ENCODE data around the gene GATC.
A peak's percentile ranks its signal among the peaks of the same experiment; 100 is the strongest.

GATC gene

GRCh38 chr12:120465756-120466155, 19.5 kb downstream of the GATC start:
- DNase-seq (ENCODE audit: low read depth) = no peak
- no peak for TF ChIP-seq CTCF (IDR thresholded peaks at IDR 0.05; ENCODE audit: insufficient read depth, low read depth, low read length, missing control alignments)
- H3K4me3 ChIP-seq (ENCODE audit: low read length) = no peak overlapping the region

- H3K4me3 ChIP-seq (ENCODE audit: low read length) = no peak overlapping the region
- TF ChIP-seq CTCF (IDR thresholded peaks at IDR 0.05; ENCODE audit: insufficient read depth, low read depth, low read length, missing control alignments) = peak; percentile 69
- peak; percentile 62 for DNase-seq (ENCODE audit: low read depth)
Observed at GRCh38 chr12:120466560-120467315, 20.5 kb downstream of the GATC start.

- no peak overlapping the region for H3K4me3 ChIP-seq (ENCODE audit: low read length)
- DNase-seq (ENCODE audit: low read depth) = no peak
- TF ChIP-seq CTCF (IDR thresholded peaks at IDR 0.05; ENCODE audit: insufficient read depth, low read depth, low read length, missing control alignments) = no peak
Observed at GRCh38 chr12:120467439-120467838, 21.2 kb downstream of the GATC start.

GRCh38 chr12:120468325-120468820, 22.1 kb downstream of the GATC start:
- peak; percentile 40 for DNase-seq (ENCODE audit: low read depth)
- TF ChIP-seq CTCF (IDR thresholded peaks at IDR 0.05; ENCODE audit: insufficient read depth, low read depth, low read length, missing control alignments) = no peak

GRCh38 chr12:120468821-120469449, 22.7 kb downstream of the GATC start:
- no peak for DNase-seq (ENCODE audit: low read depth)
- TF ChIP-seq CTCF (IDR thresholded peaks at IDR 0.05; ENCODE audit: insufficient read depth, low read depth, low read length, missing control alignments) = no peak

More at GRCh38 chr12:120468325-120468820, 22.1 kb downstream of the GATC start:
- H3K4me3 ChIP-seq (ENCODE audit: low read length) = peak overlapping the region; percentile 57

GRCh38 chr12:120469450-120470149, 23.4 kb downstream of the GATC start, which contains the start of gene SRSF9:
TSS of gene SRSF9 (minus strand) at chr12:120469748. CDS start at chr12:120469609, 139 bp downstream.
- peak; percentile 96 for DNase-seq (ENCODE audit: low read depth)
- H3K4me3 ChIP-seq (ENCODE audit: low read length) = peak within 1 kb of the TSS; percentile 57
- TF ChIP-seq CTCF (IDR thresholded peaks at IDR 0.05; ENCODE audit: insufficient read depth, low read depth, low read length, missing control alignments) = peak; percentile 68

More at GRCh38 chr12:120468821-120469449, 22.7 kb downstream of the GATC start:
- peak overlapping the region; percentile 57 for H3K4me3 ChIP-seq (ENCODE audit: low read length)

All from epithelial cell of esophagus (primary cell).